Breast epithelium (tissue), 3 donors: Measurements from ENCODE around the gene EME2.

Experiments used
- CTCF ChIP-seq, 3 donors: fragments of 450-650 bp; IDR thresholded peaks; one replicate each; pipeline ENCODE4 v1.5.1; 2016 to 2017; ENCODE audit warnings: antibody characterized with exemption in 3 of 3, mild to moderate bottlenecking in 3 of 3, moderate library complexity in 3 of 3
- POLR2AphosphoS5 ChIP-seq, 3 donors: sonication (generic); formaldehyde crosslinking; IDR thresholded peaks; one replicate each; pipeline ENCODE4 v1.6.1; 2017; ENCODE audit warnings: antibody characterized with exemption in 3 of 3

DNA sequence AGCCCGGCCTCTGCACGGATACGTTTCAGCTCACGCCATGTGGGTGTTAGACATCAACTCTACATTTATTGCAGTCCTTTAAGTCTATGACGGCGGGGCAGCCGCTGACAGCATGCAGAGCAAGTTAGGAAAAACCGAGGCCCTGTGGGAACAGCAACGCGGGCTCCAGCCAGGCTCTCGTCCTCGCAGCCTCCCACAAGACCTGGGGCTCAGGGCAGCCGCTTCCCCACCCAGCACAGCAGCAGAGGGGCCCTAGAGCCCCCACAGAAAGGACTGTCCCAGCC lies 4.0 kb downstream of the EME2 start:
- TF ChIP-seq CTCF (IDR thresholded peaks at IDR 0.05) (no peak), POLR2AphosphoS5 (IDR thresholded peaks at IDR 0.05) (no peak)
